BLaER1 treated with 17β-estradiol and CSF1 and Interleukin-3, amounts not matched to agents 10 nM and 100 nM (cell line): ENCODE results near the gene SESTD1.

ENCODE experiments used
- H3K27ac ChIP-seq, 11 experiments: shearing (Covaris generic); formaldehyde crosslinking; 2 replicates each; pipeline ENCODE4 v1.8.1; 2022
- H3K27me3 ChIP-seq, 11 experiments: shearing (Covaris generic); formaldehyde crosslinking; 2 replicates each; pipeline ENCODE4 v1.8.1; 2022
- H3K36me3 ChIP-seq, 11 experiments: shearing (Covaris generic); formaldehyde crosslinking; 2 replicates each; pipeline ENCODE4 v1.8.1; 2022
- H3K4me1 ChIP-seq, 10 experiments: shearing (Covaris generic); formaldehyde crosslinking; 2 replicates each; pipeline ENCODE4 v1.8.1; 2022
- H3K4me2 ChIP-seq, 11 experiments: shearing (Covaris generic); formaldehyde crosslinking; 2 replicates each; pipeline ENCODE4 v1.8.1; 2022
- H3K4me3 ChIP-seq, 10 experiments: shearing (Covaris generic); formaldehyde crosslinking; 2 replicates each; pipeline ENCODE4 v1.8.1; 2022
- H3K9ac ChIP-seq, 11 experiments: shearing (Covaris generic); formaldehyde crosslinking; 2 replicates each; pipeline ENCODE4 v1.8.1; 2022
- H3K9me3 ChIP-seq, 11 experiments: shearing (Covaris generic); formaldehyde crosslinking; replicated peaks in 1 of 11; 2 replicates each; pipeline ENCODE4 v1.8.1; 2022
- H4K20me1 ChIP-seq, 11 experiments: shearing (Covaris generic); formaldehyde crosslinking; 2 replicates each; pipeline ENCODE4 v1.8.1; 2022
- Cebpa-rat ChIP-seq, 11 experiments: shearing (Covaris generic); IDR thresholded peaks; 2 replicates each; pipeline ENCODE4 v1.8.1; 2022

SESTD1 gene

DNA sequence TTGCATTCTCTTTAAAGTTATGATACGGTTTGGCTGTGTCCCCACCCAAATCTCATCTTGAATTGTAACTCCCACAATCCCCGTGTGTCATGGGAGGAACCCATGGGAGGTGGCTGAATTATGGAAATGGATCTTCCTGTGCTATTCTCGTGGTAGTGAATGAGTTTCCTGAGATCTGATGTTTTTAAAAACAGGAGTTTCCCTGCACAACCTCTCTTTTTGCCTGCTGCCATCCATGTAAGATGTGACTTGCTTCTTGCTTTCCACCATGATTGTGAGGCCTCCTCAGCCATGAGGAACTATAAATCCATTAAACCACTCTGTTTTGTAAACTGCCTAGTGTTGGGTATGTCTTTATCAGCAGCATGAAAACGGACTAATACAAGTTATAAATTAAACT lies 37.5 kb upstream of the SESTD1 start:
- no peak overlapping the region for H3K4me2 ChIP-seq
- H3K4me3 ChIP-seq = no peak overlapping the region
- H3K9me3 ChIP-seq = peaks cover 6 to 19% (median 13%) of the 10 kb centered on the region in 11 experiments; a peak in 18 of 22 replicates
- no peaks in the 10 kb centered on the region for H3K36me3 ChIP-seq
- H3K9ac ChIP-seq = no peak overlapping the region
- no peaks in the 10 kb centered on the region for H3K4me1 ChIP-seq
- no peak overlapping the region for H3K27ac ChIP-seq
- TF ChIP-seq Cebpa-rat (IDR thresholded peaks at IDR 0.05) = no peak
- no peaks in the 10 kb centered on the region for H4K20me1 ChIP-seq
- H3K27me3 ChIP-seq = no peaks in the 10 kb centered on the region

DNA sequence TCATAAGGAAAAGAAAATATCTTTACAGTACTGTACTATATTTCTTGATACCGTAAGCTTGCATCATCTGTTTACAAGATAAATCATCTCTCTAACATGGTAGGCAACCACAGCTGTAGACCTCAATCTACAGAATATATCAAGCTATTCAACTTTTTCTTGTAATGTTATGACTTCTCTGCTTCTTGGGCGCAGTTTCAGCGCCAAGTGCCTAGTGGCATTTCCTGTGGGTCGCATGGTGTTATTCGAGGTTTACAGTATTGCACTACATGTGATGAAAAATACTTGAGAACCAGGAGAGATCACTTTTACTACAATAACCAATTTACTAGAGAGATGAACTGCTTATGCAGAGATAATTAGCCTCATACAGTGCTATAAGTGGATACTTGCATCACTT lies 34.0 kb upstream of the SESTD1 start:
- no peak for TF ChIP-seq Cebpa-rat (IDR thresholded peaks at IDR 0.05)
- Histone ChIP-seq H4K20me1 (no peaks in the 10 kb centered on the region), H3K27me3 (no peaks in the 10 kb centered on the region), H3K36me3 (no peaks in the 10 kb centered on the region), H3K4me2 (no peak overlapping the region), H3K9me3 (peaks cover 6 to 19% (median 13%) of the 10 kb centered on the region in 11 experiments; a peak in 18 of 22 replicates), H3K27ac (no peak overlapping the region), H3K4me1 (no peaks in the 10 kb centered on the region), H3K9ac (no peak overlapping the region), H3K4me3 (no peak overlapping the region)

DNA sequence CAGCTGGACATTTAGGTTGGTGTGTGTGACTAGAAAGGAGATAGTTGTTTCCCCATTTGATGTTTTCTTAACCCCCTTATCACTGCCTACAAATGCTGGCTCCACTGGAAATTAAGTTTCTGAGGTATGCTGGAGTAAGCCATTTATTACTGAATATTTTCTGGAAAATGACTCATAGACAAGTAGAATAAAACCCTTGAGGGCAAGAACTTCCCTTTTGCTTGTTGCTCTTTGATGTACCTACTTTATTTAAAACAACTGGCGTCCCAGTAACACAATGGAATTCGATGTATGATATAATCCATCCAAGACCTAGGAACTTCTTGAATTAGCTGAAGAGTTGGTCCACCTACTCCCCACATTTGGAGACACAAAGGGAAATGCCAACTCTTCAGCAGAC lies 33.3 kb upstream of the SESTD1 start:
- no peak for TF ChIP-seq Cebpa-rat (IDR thresholded peaks at IDR 0.05)

DNA sequence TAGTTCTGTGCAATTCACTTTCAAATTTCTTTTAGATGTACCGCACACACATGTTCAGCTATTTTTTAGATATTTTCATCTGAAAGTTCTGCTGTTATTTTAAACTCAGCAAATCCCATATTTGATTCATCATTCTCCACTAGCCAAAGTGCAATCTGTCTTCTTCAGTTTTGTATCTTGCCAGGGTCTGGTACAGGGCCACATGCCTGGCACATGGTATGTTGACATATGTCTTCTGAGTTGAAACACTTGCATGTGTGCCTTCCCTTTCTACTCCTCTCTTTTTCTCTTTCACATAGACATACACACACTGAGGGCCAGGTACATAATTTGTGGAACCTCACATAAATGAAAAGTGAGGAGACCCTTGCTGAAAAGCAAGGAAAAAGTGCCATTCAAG lies 25.7 kb upstream of the SESTD1 start:
- Histone ChIP-seq H4K20me1 (no peaks in the 10 kb centered on the region), H3K9ac (no peak overlapping the region), H3K4me2 (no peak overlapping the region), H3K27ac (no peak overlapping the region), H3K36me3 (no peaks in the 10 kb centered on the region), H3K4me1 (no peaks in the 10 kb centered on the region), H3K27me3 (no peaks in the 10 kb centered on the region), H3K9me3 (no peaks in the 10 kb centered on the region), H3K4me3 (no peak overlapping the region)
- TF ChIP-seq Cebpa-rat (IDR thresholded peaks at IDR 0.05) = no peak

More for the DNA sequence above, 33.3 kb upstream of the SESTD1 start:
- H3K36me3 ChIP-seq = no peaks in the 10 kb centered on the region
- H3K4me3 ChIP-seq = no peak overlapping the region
- H3K4me2 ChIP-seq = no peak overlapping the region
- H3K27me3 ChIP-seq = no peaks in the 10 kb centered on the region
- no peaks in the 10 kb centered on the region for H3K4me1 ChIP-seq
- H3K9ac ChIP-seq = no peak overlapping the region
- H4K20me1 ChIP-seq = no peaks in the 10 kb centered on the region
- H3K9me3 ChIP-seq = peaks cover 6 to 19% (median 13%) of the 10 kb centered on the region in 11 experiments; a peak in 18 of 22 replicates
- H3K27ac ChIP-seq = no peak overlapping the region

DNA sequence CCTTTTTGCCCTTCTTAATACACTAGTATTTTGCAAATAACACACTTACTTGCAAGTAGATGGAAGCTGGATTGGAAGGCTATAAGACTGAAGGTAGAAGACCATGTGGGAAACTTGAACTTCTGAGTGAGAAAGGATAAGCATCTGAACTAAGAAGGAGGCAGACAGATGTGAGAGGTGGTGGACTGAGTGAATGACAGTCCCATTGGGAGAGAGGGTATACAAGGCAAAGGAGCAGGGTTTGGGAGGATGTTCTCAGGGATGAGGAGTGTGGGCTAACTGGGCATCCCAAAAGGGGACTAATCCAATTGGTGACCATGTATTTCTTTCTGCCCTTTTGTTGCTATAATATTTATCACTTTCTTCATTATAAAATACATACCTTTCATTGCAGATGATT lies 20.4 kb upstream of the SESTD1 start:
- Histone ChIP-seq H3K4me1 (no peaks in the 10 kb centered on the region), H3K27ac (no peak overlapping the region), H3K27me3 (no peaks in the 10 kb centered on the region), H4K20me1 (no peaks in the 10 kb centered on the region), H3K4me3 (no peak overlapping the region), H3K9me3 (no peaks in the 10 kb centered on the region; a peak in 1 of 22 replicates), H3K9ac (no peak overlapping the region), H3K4me2 (no peak overlapping the region), H3K36me3 (no peaks in the 10 kb centered on the region)
- no peak for TF ChIP-seq Cebpa-rat (IDR thresholded peaks at IDR 0.05)

DNA sequence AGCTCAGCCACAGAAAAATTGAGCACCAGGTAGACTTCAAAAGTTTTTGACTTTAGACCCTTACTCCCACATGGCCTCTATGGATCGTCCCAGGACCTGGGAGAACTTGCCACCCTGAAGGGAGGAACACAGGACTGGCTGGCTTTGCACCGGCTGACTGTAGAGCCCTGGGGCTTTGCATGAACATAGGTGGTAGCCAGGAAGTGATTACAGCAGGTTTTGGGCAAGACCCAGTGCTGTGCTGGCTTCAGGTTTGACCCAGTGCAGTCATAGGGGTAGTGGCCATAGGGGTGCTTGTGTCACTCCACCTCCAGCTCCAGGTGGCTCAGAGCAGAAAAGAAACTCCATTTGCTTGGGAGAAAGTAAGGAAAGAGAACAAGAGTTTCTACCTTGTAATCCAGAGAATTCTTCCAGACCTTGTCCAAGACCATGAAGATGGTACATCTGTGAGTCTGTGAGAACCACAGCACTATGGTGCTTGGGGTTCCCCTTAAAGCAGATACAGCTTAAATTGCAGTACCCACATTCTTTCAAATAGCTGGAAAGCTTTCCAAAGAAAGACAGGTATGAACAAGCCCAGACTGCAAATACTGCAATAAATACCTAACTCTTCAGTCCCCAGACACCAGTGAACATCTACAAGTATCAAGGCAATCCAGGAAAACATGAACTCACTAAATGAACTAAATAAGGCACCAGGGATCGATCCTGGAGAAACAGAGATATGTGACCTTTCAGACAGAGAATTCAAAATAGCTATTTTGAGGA lies 13.0 kb upstream of the SESTD1 start:
- Histone ChIP-seq H3K27ac (no peak overlapping the region), H3K9ac (no peak overlapping the region), H4K20me1 (no peaks in the 10 kb centered on the region), H3K4me2 (no peak overlapping the region; a peak in 1 of 22 replicates), H3K36me3 (no peaks in the 10 kb centered on the region), H3K4me1 (peaks cover 25 to 49% (median 43%) of the 10 kb centered on the region in 10 experiments), H3K27me3 (no peaks in the 10 kb centered on the region), H3K9me3 (peaks cover 0 to 9% (median 0%) of the 10 kb centered on the region in 11 experiments; a peak in 6 of 22 replicates), H3K4me3 (no peak overlapping the region)
- TF ChIP-seq Cebpa-rat (IDR thresholded peaks at IDR 0.05) = no peak

DNA sequence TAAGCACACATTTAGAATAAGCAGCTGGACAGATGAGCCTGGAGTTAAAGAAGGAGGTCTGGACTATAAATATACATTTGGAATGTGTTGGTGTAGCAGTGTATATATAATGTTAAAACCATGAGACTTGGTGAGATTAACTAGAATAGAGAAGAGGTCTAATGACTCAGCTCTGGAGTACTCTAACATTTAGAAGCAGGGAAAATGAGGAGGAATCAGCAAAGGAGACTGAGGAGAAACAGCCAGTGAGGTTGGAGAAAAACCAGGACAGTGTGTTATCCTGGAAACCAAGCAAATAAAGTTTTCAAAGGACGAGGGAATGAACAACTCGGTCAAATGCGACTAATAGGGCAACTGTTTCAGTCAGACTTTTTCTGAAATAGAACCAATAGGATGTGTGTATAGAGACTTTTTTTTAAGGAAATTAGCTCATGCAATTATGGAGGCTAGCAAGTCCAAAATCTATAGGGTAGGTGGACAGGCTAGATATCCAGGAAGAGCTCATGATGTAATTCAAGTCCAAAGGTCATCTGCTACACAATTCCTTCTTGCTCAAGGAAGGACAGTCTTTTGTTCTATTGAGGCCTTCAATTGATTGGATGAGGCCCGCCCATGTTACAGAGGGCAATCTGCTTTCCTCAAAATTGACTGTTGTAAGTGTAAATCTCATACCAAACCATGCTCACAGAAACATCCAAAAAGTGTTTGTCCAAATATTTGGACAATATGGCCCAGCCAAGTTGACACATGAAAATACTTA lies 10.8 kb upstream of the SESTD1 start:
- Histone ChIP-seq H3K9me3 (peaks cover 0 to 9% (median 0%) of the 10 kb centered on the region in 11 experiments; a peak in 6 of 22 replicates), H3K9ac (peak overlapping the region in 3 of 11 experiments; percentile 9 to 40 (median 17); a peak in 4 of 22 replicates), H3K27me3 (no peaks in the 10 kb centered on the region), H3K4me1 (peaks cover 25 to 53% (median 46%) of the 10 kb centered on the region in 10 experiments), H3K4me2 (peak overlapping the region; percentile 29 to 90 (median 74)), H3K4me3 (peak overlapping the region in 2 of 10 experiments; percentile 10 to 35; a peak in 3 of 20 replicates), H4K20me1 (no peaks in the 10 kb centered on the region), H3K36me3 (no peaks in the 10 kb centered on the region), H3K27ac (peak overlapping the region in 9 of 11 experiments; percentile 3 to 77 (median 44); a peak in 15 of 22 replicates)
- TF ChIP-seq Cebpa-rat (IDR thresholded peaks at IDR 0.05) = no peak

DNA sequence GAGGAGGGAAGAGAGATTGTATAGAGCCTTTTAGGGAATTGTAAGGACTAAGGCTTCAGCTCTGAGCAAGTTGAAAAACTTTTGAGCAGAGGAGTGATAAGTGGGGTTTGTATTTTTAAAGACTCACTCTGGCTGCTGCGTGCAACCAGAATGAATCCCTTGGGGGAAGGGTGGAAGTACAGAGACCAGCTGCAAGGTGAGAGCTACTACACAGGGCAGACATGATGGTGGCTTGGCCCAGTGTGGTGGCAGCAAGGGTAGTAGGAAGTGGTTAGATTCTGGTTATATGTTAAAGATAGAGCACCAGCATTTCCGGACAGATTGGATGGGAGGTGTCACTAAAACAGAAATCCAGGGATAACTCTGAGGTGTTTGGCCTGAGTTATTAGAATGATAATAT lies 10.1 kb upstream of the SESTD1 start:
- peaks cover 0 to 10% (median 0%) of the 10 kb centered on the region in 11 experiments; a peak in 6 of 22 replicates for H3K9me3 ChIP-seq
- H3K27ac ChIP-seq = peak overlapping the region in 8 of 11 experiments; percentile 23 to 77 (median 52); a peak in 15 of 22 replicates
- peak overlapping the region in 4 of 10 experiments; percentile 1 to 35 (median 6); a peak in 3 of 20 replicates for H3K4me3 ChIP-seq
- peak overlapping the region in 3 of 11 experiments; percentile 40 to 46 (median 43); a peak in 4 of 22 replicates for H3K9ac ChIP-seq
- no peaks in the 10 kb centered on the region for H3K27me3 ChIP-seq
- H3K4me2 ChIP-seq = peak overlapping the region; percentile 29 to 90 (median 74)
- TF ChIP-seq Cebpa-rat (IDR thresholded peaks at IDR 0.05) = no peak
- H4K20me1 ChIP-seq = no peaks in the 10 kb centered on the region
- peaks cover 25 to 53% (median 46%) of the 10 kb centered on the region in 10 experiments for H3K4me1 ChIP-seq
- H3K36me3 ChIP-seq = no peaks in the 10 kb centered on the region

DNA sequence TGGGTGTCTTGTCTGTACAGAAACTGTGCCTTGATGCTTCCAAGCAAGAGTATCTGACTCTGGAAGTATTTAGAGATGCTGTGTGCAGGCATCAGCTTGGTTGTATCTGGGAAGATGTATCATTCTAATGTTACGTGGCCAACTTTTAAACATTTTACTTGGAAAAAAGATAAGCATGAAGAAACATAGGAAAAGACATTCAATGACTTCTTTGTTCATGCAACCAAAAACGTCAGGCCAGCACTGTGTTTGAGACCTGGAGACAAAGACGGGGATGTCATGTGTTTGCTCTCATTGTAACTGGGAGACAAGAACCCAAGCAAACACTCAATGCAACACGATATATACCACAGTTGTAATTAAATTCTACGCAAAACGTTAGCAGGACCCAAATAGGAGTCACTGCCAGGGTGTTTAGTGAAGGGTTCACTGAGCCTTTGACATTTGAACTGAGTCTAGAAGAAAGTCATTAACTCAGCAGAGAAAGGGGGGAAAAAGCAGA lies 8.9 kb upstream of the SESTD1 start:
- H3K4me1 ChIP-seq = peaks cover 31 to 53% (median 48%) of the 10 kb centered on the region in 10 experiments
- TF ChIP-seq Cebpa-rat (IDR thresholded peaks at IDR 0.05) = no peak
- no peaks in the 10 kb centered on the region for H3K27me3 ChIP-seq
- H3K27ac ChIP-seq = peak overlapping the region in 1 of 11 experiments; percentile 77; a peak in 1 of 22 replicates
- no peak overlapping the region for H3K4me3 ChIP-seq
- H3K36me3 ChIP-seq = no peaks in the 10 kb centered on the region
- no peak overlapping the region for H3K9ac ChIP-seq
- peak overlapping the region in 10 of 11 experiments; percentile 4 to 90 (median 74); a peak in 16 of 22 replicates for H3K4me2 ChIP-seq
- no peaks in the 10 kb centered on the region for H4K20me1 ChIP-seq
- peaks cover 0 to 19% (median 6%) of the 10 kb centered on the region in 11 experiments; a peak in 9 of 22 replicates for H3K9me3 ChIP-seq
